Measurements from ENCODE around the gene PPP1R13L.

- TF ChIP-seq, protein P1, sequence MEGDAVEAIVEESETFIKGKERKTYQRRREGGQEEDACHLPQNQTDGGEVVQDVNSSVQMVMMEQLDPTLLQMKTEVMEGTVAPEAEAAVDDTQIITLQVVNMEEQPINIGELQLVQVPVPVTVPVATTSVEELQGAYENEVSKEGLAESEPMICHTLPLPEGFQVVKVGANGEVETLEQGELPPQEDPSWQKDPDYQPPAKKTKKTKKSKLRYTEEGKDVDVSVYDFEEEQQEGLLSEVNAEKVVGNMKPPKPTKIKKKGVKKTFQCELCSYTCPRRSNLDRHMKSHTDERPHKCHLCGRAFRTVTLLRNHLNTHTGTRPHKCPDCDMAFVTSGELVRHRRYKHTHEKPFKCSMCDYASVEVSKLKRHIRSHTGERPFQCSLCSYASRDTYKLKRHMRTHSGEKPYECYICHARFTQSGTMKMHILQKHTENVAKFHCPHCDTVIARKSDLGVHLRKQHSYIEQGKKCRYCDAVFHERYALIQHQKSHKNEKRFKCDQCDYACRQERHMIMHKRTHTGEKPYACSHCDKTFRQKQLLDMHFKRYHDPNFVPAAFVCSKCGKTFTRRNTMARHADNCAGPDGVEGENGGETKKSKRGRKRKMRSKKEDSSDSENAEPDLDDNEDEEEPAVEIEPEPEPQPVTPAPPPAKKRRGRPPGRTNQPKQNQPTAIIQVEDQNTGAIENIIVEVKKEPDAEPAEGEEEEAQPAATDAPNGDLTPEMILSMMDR (conservative IDR thresholded peaks at IDR 0.05; ENCODE audit: low read depth, low read length) = no peak
- TF ChIP-seq EZH2 (IDR thresholded peaks at IDR 0.05; ENCODE audit: low read length, unreplicated experiment) = no peak
- TF ChIP-seq EZH2phosphoT487 (IDR thresholded peaks at IDR 0.05; ENCODE audit: borderline replicate concordance, low read length) = no peak
Observed at GRCh38 chr19:45355910-45356309, 49.0 kb downstream of the PPP1R13L start.
